PC-3 (cell line): ENCODE results near the gene RPLP2.

ENCODE experiments used
- CTCF ChIP-seq: fragments of 300-600 bp; sonication (generic); conservative IDR thresholded peaks from 2 replicates; pipeline ENCODE4 v1.5.1; 2017; ENCODE audit warnings: antibody characterized with exemption, low read depth, mild to moderate bottlenecking, low read length
- EZH2 ChIP-seq: fragments of 300-600 bp; sonication (generic); IDR thresholded peaks from one replicate; pipeline ENCODE4 v1.6.1; 2017; ENCODE audit warnings: antibody characterized with exemption, mild to moderate bottlenecking, low read length; ENCODE audit not compliant: unreplicated experiment
- EZH2phosphoT487 ChIP-seq: fragments of 300-600 bp; sonication (generic); IDR thresholded peaks from 2 replicates; pipeline ENCODE4 v1.6.1; 2018; ENCODE audit warnings: mild to moderate bottlenecking, antibody characterized with exemption, low read length, borderline replicate concordance

- TF ChIP-seq CTCF: no peak
- TF ChIP-seq EZH2: no peak
- no peak for TF ChIP-seq EZH2phosphoT487
Measured at GRCh38 chr11:856397-856796, 46.6 kb downstream of the RPLP2 start.
